Esophagus squamous epithelium (tissue), 5 donors: Measurements from ENCODE around the gene SNN. TPM values are rescaled to one million over a fixed set of nuclear protein-coding genes. Genes with fewer than 3 reads are reported as not detected.
A peak's percentile ranks its signal among the peaks of the same experiment; 100 is the strongest.

Experiments used
- DNase-seq: peaks from one replicate; lab custom pipeline; 2025; lab: John Stamatoyannopoulos, UW
- H3K27ac ChIP-seq, 4 donors: fragments of 200-600 bp; sonication (generic); one replicate each; pipeline ENCODE4 v1.5.1; 2016 to 2019; ENCODE audit warnings: mild to moderate bottlenecking in 1 of 4
- H3K27me3 ChIP-seq, 4 donors: fragments of 200-600 bp; sonication (generic); 1 replicate in 3 of 4; 2 replicates in 1 of 4; pipeline versions ENCODE4 v1.5.1 to v1.6.0; 2017 to 2021; ENCODE audit warnings: antibody characterized with exemption in 1 of 4
- H3K36me3 ChIP-seq, 3 donors: fragments of 200-600 bp; sonication (generic); one replicate each; pipeline ENCODE4 v1.5.1; 2016 to 2019
- H3K4me1 ChIP-seq, 3 donors: fragments of 200-600 bp; sonication (generic); one replicate each; pipeline ENCODE4 v1.5.1; 2017 to 2019
- H3K4me3 ChIP-seq, 4 donors: fragments of 200-600 bp; sonication (generic); 1 replicate in 3 of 4; 2 replicates in 1 of 4; pipeline ENCODE4 v1.5.1; 2016 to 2019; ENCODE audit warnings: mild to moderate bottlenecking in 2 of 4, moderate library complexity in 1 of 4
- H3K9me3 ChIP-seq, 3 donors: fragments of 200-600 bp; sonication (generic); one replicate each; pipeline ENCODE4 v1.5.1; 2016 to 2019
- CTCF ChIP-seq, 6 experiments: fragments of 450-650 bp in 4 of 6; fragments of 200-600 bp in 2 of 6; sonication (generic) in 2 of 6; IDR thresholded peaks; one replicate each; pipeline ENCODE4 v1.5.1; 2016 to 2019; ENCODE audit warnings: antibody characterized with exemption in 6 of 6, mild to moderate bottlenecking in 4 of 6, moderate library complexity in 4 of 6
- POLR2A ChIP-seq, 4 donors: fragments of 450-650 bp; IDR thresholded peaks; one replicate each; pipeline ENCODE4 v1.6.1; 2017; ENCODE audit warnings: antibody characterized with exemption in 4 of 4, mild to moderate bottlenecking in 4 of 4, moderate library complexity in 3 of 4
- WGBS, 2 donors: methylation state at CpG; one replicate each; pipeline ENCODE4 v1.1.5; 2018; 5-methylcytosine and 5-hydroxymethylcytosine counted together
- intact Hi-C: fragments of 100-400 bp; cut with DNase I; formaldehyde crosslinking; loops from one replicate; pipeline ENCODE4 v1.15.0; 2022
- total RNA-seq, 4 donors: library from RNA; depleted of rRNA; stranded (reverse); fragments of >200 nt; gene quantifications; one replicate each; pipeline ENCODE4 v1.1.0, GENCODE V29; 2016
- donor health status: DM: yes; HTN: yes; CAD: no.

SNN gene
- total RNA-seq, 4 donors from 2014 or later = 13.7 to 22.9 (median 17.0) TPM

DNA sequence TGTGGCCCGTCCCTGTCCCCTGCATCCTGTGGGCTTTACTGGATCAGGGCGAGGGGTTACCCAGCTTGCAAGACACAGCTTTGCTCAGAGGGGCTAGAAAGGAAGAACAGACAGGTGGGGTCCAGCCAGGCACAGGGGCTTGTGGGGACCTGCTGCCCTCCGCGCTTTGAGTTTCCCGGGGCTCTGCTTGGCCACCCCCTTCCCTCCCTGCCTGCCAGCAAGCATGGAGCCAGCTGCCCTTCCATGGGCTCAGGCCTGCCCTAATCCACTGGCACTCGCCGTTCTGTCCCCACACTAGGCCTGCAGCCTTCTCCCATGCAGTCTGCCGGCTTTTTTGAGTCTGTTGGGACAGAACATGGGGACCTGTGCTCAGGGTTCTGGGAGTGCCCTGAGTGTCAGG, 3.4 kb downstream of the SNN start:
- no peaks in the 10 kb centered on the region for H3K27me3 ChIP-seq
- peaks cover 0 to 14% (median 8%) of the 10 kb centered on the region in 3 donors for H3K36me3 ChIP-seq
- peak overlapping the region in 2 of 4 donors; percentile 81 to 90 for H3K27ac ChIP-seq
- no peak overlapping the region for H3K4me3 ChIP-seq
- 51 to 66% methylated on average over 5 to 7 of the region's 8 CpGs for WGBS, 2 donors
- H3K4me1 ChIP-seq = peaks cover 69 to 92% (median 80%) of the 10 kb centered on the region in 3 donors
- TF ChIP-seq POLR2A (IDR thresholded peaks at IDR 0.05) (no peak), CTCF (IDR thresholded peaks at IDR 0.05) (no peak)
- H3K9me3 ChIP-seq = no peaks in the 10 kb centered on the region
- intact Hi-C loops = no loop called here
- no peak for DNase-seq

- Histone ChIP-seq H3K9me3 (no peaks in the 10 kb centered on the region), H3K4me1 (peaks cover 72 to 95% (median 86%) of the 10 kb centered on the region in 3 donors), H3K4me3 (no peak overlapping the region), H3K27ac (peak overlapping the region; percentile 56 to 90 (median 74)), H3K27me3 (no peaks in the 10 kb centered on the region), H3K36me3 (peaks cover 0 to 21% (median 9%) of the 10 kb centered on the region in 3 donors)
- 83 to 89% methylated on average over 13 to 23 of the region's 25 CpGs for WGBS, 2 donors
- intact Hi-C loops = no loop called here
- DNase-seq = no peak
- TF ChIP-seq CTCF (IDR thresholded peaks at IDR 0.05) = no peak
- TF ChIP-seq POLR2A (IDR thresholded peaks at IDR 0.05) = no peak
Observed at GRCh38 chr16:11672206-11673090, 4.2 kb downstream of the SNN start.

GRCh38 chr16:11673091-11674000, 5.1 kb downstream of the SNN start:
- DNase-seq = no peak
- H3K36me3 ChIP-seq = peaks cover 0 to 30% (median 9%) of the 10 kb centered on the region in 3 donors
- peak overlapping the region; percentile 56 to 90 (median 74) for H3K27ac ChIP-seq
- H3K27me3 ChIP-seq = no peaks in the 10 kb centered on the region
- peaks cover 81 to 97% (median 90%) of the 10 kb centered on the region in 3 donors for H3K4me1 ChIP-seq
- no peaks in the 10 kb centered on the region for H3K9me3 ChIP-seq
- WGBS, 2 donors = 55 to 68% methylated on average over 12 to 17 of the region's 25 CpGs
- intact Hi-C loops = no loop called here
- H3K4me3 ChIP-seq = no peak overlapping the region
- TF ChIP-seq CTCF (IDR thresholded peaks at IDR 0.05) (no peak), POLR2A (IDR thresholded peaks at IDR 0.05) (no peak)

GRCh38 chr16:11674001-11674817, 6.0 kb downstream of the SNN start:
- intact Hi-C loops = no loop called here
- Histone ChIP-seq H3K27me3 (no peaks in the 10 kb centered on the region), H3K27ac (peak overlapping the region; percentile 56 to 90 (median 74))

More at GRCh38 chr16:11674001-11674817, 6.0 kb downstream of the SNN start:
- WGBS, 2 donors = 91 to 100% methylated on average over 1 to 6 of the region's 25 CpGs
- peaks cover 2 to 38% (median 12%) of the 10 kb centered on the region in 3 donors for H3K36me3 ChIP-seq
- TF ChIP-seq CTCF (IDR thresholded peaks at IDR 0.05) (no peak), POLR2A (IDR thresholded peaks at IDR 0.05) (no peak)
- H3K4me3 ChIP-seq = no peak overlapping the region
- H3K9me3 ChIP-seq = no peaks in the 10 kb centered on the region
- peaks cover 83 to 100% (median 98%) of the 10 kb centered on the region in 3 donors for H3K4me1 ChIP-seq
- DNase-seq = no peak
